HepG2 (cell line): ENCODE data around the gene MYO1G. TPM values are rescaled to one million over a fixed set of nuclear protein-coding genes. Genes with fewer than 3 reads are reported as not detected.

Experiments used
- CEBPG ChIP-seq: IDR thresholded peaks from 2 replicates; pipeline ENCODE4 v1.6.1; 2016
- DPF2 ChIP-seq: sonication (generic); formaldehyde crosslinking; IDR thresholded peaks from 2 replicates; pipeline ENCODE4 v1.4.0; 2020; ENCODE audit warnings: mild to moderate bottlenecking, low read depth, missing genetic modification reagents, borderline replicate concordance
- ELF3 ChIP-seq: IDR thresholded peaks from 2 replicates; pipeline ENCODE4 v1.6.1; 2016; ENCODE audit warnings: missing genetic modification reagents, missing compliant biosample characterization
- FOSL1 ChIP-seq: sonication (generic); formaldehyde crosslinking; IDR thresholded peaks from 2 replicates; pipeline ENCODE4 v1.9.0; 2021; ENCODE audit warnings: missing genetic modification reagents, borderline replicate concordance
- MAX ChIP-seq: IDR thresholded peaks from 2 replicates; pipeline ENCODE4 v1.6.1; 2012; ENCODE audit warnings: inconsistent platforms
- MLX ChIP-seq: IDR thresholded peaks from 2 replicates; pipeline ENCODE4 v1.6.1; 2016
- MTF2 ChIP-seq: sonication (generic); formaldehyde crosslinking; IDR thresholded peaks from 2 replicates; pipeline ENCODE4 v1.5.0; 2020; ENCODE audit warnings: missing genetic modification reagents, borderline replicate concordance
- PRMT3 ChIP-seq: sonication (generic); formaldehyde crosslinking; IDR thresholded peaks from 2 replicates; pipeline ENCODE4 v1.8.1; 2022; ENCODE audit warnings: low read depth, mild to moderate bottlenecking, moderate library complexity, missing genetic modification reagents, borderline replicate concordance
- REPIN1 ChIP-seq: sonication (generic); formaldehyde crosslinking; IDR thresholded peaks from 2 replicates; pipeline ENCODE4 v1.8.0; 2022; ENCODE audit warnings: missing genetic modification reagents, low read depth, mild to moderate bottlenecking, borderline replicate concordance
- RXRB ChIP-seq: IDR thresholded peaks from 2 replicates; pipeline ENCODE4 v1.6.1; 2016; ENCODE audit warnings: borderline replicate concordance, missing genetic modification reagents, missing compliant biosample characterization
- SOX6 ChIP-seq, 2 experiments: fragments of 450-650 bp in 1 of 2; sonication (generic) in 1 of 2; formaldehyde crosslinking in 1 of 2; IDR thresholded peaks; 2 replicates each; pipeline versions ENCODE4 v1.4.0 to v1.6.1; 2017 to 2020; ENCODE audit warnings: antibody characterized with exemption in 1 of 2, mild to moderate bottlenecking in 1 of 2, missing genetic modification reagents in 1 of 2
- ZNF253 ChIP-seq: sonication (generic); formaldehyde crosslinking; IDR thresholded peaks from 2 replicates; pipeline ENCODE4 v1.8.0; 2022; ENCODE audit warnings: mild to moderate bottlenecking, missing genetic modification reagents, borderline replicate concordance
- ZNF430 ChIP-seq: sonication (generic); formaldehyde crosslinking; IDR thresholded peaks from 2 replicates; pipeline ENCODE4 v1.9.0; 2021; ENCODE audit warnings: mild to moderate bottlenecking, missing genetic modification reagents
- polyA plus RNA-seq, 8 experiments: library from polyadenylated mRNA; depleted of rRNA in 3 of 8; stranded (reverse) in 7 of 8; unstranded in 1 of 8; fragments of >200 nt; fragmentation: Illumina TruSeq in 4 of 8; extraction: Trizol in 4 of 8; gene quantifications; 2 replicates each; pipeline versions ENCODE4 v1.2.1 to v1.2.3, GENCODE V29; 2011 to 2016; ENCODE audit warnings: low read depth in 4 of 8, missing spikeins in 1 of 8, mixed read lengths in 1 of 8; ENCODE audit not compliant: insufficient read depth in 1 of 8
- total RNA-seq, 5 experiments: library from RNA; depleted of rRNA; stranded (reverse); fragments of >200 nt; fragmentation: Illumina TruSeq; extraction: Trizol; gene quantifications; 2 replicates each; pipeline ENCODE4 v1.2.3, GENCODE V29; 2016; ENCODE audit warnings: low read depth in 1 of 5
- TF ChIP-seq, protein P1 (sequence below): sonication (generic); formaldehyde crosslinking; IDR thresholded peaks from 2 replicates; pipeline ENCODE4 v1.4.0; 2020; ENCODE audit warnings: missing genetic modification reagents
- TF ChIP-seq, protein P2 (sequence below): sonication (generic); formaldehyde crosslinking; IDR thresholded peaks from 2 replicates; pipeline ENCODE4 v1.8.1; 2023; ENCODE audit warnings: mild to moderate bottlenecking, missing genetic modification reagents, borderline replicate concordance

MYO1G gene
- total and polyA plus RNA-seq, 2 of the 13 experiments (the other 11 are each of a cell fraction or from before 2014, with no cell fraction given) = 0.29 to 1.1 TPM

DNA sequence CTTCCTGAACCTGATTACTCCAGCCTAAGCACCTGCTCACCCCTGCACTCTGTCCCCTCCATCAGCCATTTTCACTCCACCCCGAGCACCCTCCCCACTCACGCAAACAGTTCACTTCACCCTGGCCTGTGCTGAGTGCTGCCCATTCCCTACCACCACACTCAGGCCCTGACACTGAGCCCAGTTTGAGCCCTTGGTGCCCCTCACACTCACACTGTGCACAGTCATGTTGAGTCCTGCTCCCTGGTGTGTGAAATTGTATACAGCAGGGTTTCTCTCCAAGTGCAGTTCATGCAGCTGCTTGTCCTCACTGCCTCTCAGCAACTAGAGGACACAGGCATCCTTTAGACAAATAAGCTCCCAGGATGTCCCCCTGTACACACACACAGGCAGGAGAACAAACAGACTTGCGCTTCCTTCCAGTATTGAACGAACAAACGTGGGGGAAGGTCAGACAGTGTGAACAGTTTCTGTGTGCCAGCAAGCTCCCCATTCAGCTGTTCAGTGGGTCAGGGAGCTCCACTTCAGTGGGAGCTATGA lies 6.8 kb downstream of the MYO1G start (continued):
- no peak for TF ChIP-seq CEBPG (CRISPR knock-in tag)
- TF ChIP-seq, protein P1, sequence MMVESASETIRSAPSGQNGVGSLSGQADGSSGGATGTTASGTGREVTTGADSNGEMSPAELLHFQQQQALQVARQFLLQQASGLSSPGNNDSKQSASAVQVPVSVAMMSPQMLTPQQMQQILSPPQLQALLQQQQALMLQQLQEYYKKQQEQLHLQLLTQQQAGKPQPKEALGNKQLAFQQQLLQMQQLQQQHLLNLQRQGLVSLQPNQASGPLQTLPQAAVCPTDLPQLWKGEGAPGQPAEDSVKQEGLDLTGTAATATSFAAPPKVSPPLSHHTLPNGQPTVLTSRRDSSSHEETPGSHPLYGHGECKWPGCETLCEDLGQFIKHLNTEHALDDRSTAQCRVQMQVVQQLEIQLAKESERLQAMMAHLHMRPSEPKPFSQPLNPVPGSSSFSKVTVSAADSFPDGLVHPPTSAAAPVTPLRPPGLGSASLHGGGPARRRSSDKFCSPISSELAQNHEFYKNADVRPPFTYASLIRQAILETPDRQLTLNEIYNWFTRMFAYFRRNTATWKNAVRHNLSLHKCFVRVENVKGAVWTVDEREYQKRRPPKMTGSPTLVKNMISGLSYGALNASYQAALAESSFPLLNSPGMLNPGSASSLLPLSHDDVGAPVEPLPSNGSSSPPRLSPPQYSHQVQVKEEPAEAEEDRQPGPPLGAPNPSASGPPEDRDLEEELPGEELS = peak; percentile 77
- peak; percentile 70 for TF ChIP-seq RXRB (CRISPR knock-in tag)
- TF ChIP-seq SOX6 (IDR thresholded peaks at IDR 0.05) = no peak
- TF ChIP-seq SOX6 (CRISPR knock-in tag; IDR thresholded peaks at IDR 0.05) = peak; percentile 59
- TF ChIP-seq, protein P2, sequence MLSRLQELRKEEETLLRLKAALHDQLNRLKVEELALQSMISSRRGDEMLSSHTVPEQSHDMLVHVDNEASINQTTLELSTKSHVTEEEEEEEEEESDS (CRISPR knock-in tag) = no peak
- TF ChIP-seq ELF3 (CRISPR knock-in tag) = peak; percentile 40; the same call in 1 of the 2 replicates
- peak; percentile 42; the same call in 1 of the 2 replicates for TF ChIP-seq MLX (CRISPR knock-in tag)
- TF ChIP-seq MAX = peak; percentile 29; the same call in 1 of the 2 replicates
- TF ChIP-seq REPIN1 (CRISPR knock-in tag) = peak; percentile 42; the same call in 1 of the 2 replicates
- TF ChIP-seq MTF2 (CRISPR knock-in tag) = no peak
- no peak for TF ChIP-seq PRMT3 (CRISPR knock-in tag)
- no peak for TF ChIP-seq ZNF253 (CRISPR knock-in tag)
- TF ChIP-seq DPF2 = 0 out of 2 replicates have a peak, but pooled peaks have one; percentile 43
- no peak for TF ChIP-seq FOSL1 (CRISPR knock-in tag)
- TF ChIP-seq ZNF430 (CRISPR knock-in tag) = peak; percentile 58; the same call in 1 of the 2 replicates
